ENCODE data around the gene KAZN. TPM values are rescaled to one million over a fixed set of nuclear protein-coding genes. Genes with fewer than 3 reads are reported as not detected.

KAZN gene
- total RNA-seq, 1 donor from 2014 or later, result 10.2 TPM

- DNase-seq (ENCODE audit: low spot score), result no peak
Observed at GRCh38 chr1:15110128-15110866, 511.8 kb downstream of the KAZN start.

- DNase-seq (ENCODE audit: low spot score), result no peak
Observed at GRCh38 chr1:15110867-15111230, 512.4 kb downstream of the KAZN start.

GRCh38 chr1:15113146-15113545 is 514.7 kb downstream of the KAZN start:
- DNase-seq (ENCODE audit: low spot score), result no peak

- DNase-seq (ENCODE audit: low spot score), result no peak
Observed at GRCh38 chr1:15114884-15115283, 516.4 kb downstream of the KAZN start.

- DNase-seq (ENCODE audit: low spot score), result no peak
Observed at GRCh38 chr1:15115542-15116330, 517.3 kb downstream of the KAZN start.

GRCh38 chr1:15116966-15117365 is 518.5 kb downstream of the KAZN start:
- peak; percentile 42 for DNase-seq (ENCODE audit: low spot score)

- DNase-seq (ENCODE audit: low spot score), result no peak
Observed at GRCh38 chr1:15117671-15118325, 519.3 kb downstream of the KAZN start.

GRCh38 chr1:15118579-15118978 is 520.1 kb downstream of the KAZN start:
- DNase-seq (ENCODE audit: low spot score), result no peak

GRCh38 chr1:15120251-15120945 is 521.9 kb downstream of the KAZN start:
- DNase-seq (ENCODE audit: low spot score), result no peak

GRCh38 chr1:15122331-15122730 is 523.8 kb downstream of the KAZN start:
- no peak for DNase-seq (ENCODE audit: low spot score)

GRCh38 chr1:15123270-15123669 is 524.8 kb downstream of the KAZN start:
- DNase-seq (ENCODE audit: low spot score), result no peak

GRCh38 chr1:15123925-15124324 is 525.4 kb downstream of the KAZN start:
- DNase-seq (ENCODE audit: low spot score), result no peak

GRCh38 chr1:15124362-15125100 is 526.0 kb downstream of the KAZN start:
- no peak for DNase-seq (ENCODE audit: low spot score)

GRCh38 chr1:15125101-15125745 is 526.7 kb downstream of the KAZN start:
- no peak for DNase-seq (ENCODE audit: low spot score)

GRCh38 chr1:15128077-15128476 is 529.6 kb downstream of the KAZN start:
- DNase-seq (ENCODE audit: low spot score), result no peak

GRCh38 chr1:15128520-15129313 is 530.2 kb downstream of the KAZN start:
- DNase-seq (ENCODE audit: low spot score), result peak; percentile 81

GRCh38 chr1:15129944-15130343 is 531.5 kb downstream of the KAZN start:
- DNase-seq (ENCODE audit: low spot score), result no peak

GRCh38 chr1:15130607-15131006 is 532.1 kb downstream of the KAZN start:
- no peak for DNase-seq (ENCODE audit: low spot score)

GRCh38 chr1:15132965-15133364 is 534.5 kb downstream of the KAZN start:
- DNase-seq (ENCODE audit: low spot score), result no peak

- DNase-seq (ENCODE audit: low spot score), result no peak
Observed at GRCh38 chr1:15134285-15134684, 535.8 kb downstream of the KAZN start.

Measured in mucosa of gallbladder (tissue), 1 donor.